M059J (cell line): ENCODE measurements around the gene CCSER1. TPM values are rescaled to one million over a fixed set of nuclear protein-coding genes. Genes with fewer than 3 reads are reported as not detected.

Experiments used
- DNase-seq: peaks from one replicate; pipeline ENCODE4 v3.0.0-alpha.2; 2012; ENCODE audit warnings: low read depth
- total RNA-seq: library from RNA; depleted of rRNA; stranded (reverse); fragments of >200 nt; shearing (Covaris generic); gene quantifications from 2 replicates; pipeline ENCODE4 v1.2.3, GENCODE V29; 2014

The CCSER1 gene
- total RNA-seq, 1 experiment from 2014 or later: not detected

DNA sequence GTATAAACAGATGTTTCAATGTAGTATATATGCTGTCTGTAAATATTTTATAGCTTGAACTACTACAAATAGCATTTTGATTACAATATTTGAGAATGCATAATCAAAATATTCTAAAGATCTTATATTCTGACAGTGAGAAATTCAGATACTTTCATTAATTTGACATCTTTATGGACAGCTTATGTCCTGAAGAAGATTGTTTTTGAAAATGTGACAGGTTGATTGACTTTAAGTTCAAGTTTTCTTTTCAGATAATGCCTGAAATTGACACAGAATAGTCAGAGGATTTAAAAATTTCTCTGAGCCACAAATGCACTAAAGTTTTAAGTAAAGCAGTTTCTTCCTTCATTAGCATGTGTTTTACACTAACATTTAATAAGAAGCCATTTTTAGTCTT, 799.8 kb downstream of the CCSER1 start:
- no peak for DNase-seq

DNA sequence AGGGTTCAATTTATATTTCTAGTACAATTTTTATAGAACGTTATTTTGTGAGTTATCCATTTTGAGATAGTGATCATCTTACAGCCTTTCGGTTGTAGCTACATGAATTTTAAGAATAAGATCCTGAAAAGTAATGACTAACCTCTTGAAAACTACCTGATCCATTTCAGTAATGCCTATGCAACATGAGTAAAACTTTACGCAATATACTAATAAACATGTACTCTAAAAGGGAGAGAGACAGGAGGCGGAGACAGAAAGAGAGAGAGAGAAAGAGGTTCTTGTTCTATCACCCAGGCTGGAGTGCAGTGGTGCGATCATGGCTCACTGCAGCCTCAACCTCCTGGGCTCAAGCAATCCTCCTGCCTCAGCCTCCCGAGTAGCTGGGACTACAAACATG, 816.1 kb downstream of the CCSER1 start:
- no peak for DNase-seq

DNA sequence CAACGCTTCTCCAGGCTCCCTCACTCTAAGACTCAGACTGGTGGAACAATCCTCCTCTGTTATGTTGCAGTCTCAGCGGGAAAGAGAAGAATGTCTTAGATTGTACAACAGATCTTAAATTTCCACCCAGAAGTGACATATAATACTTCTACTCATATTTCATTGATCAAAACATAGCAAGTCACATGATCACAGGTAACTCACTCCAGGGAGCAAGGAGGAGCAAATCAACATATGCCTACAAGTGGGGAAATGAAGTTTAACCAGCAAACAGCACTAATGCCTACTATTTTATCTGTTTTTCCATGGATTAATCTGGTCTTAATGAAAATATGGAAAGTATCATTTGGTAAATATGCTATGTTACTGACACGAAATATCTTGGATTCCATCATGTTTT, 819.8 kb downstream of the CCSER1 start:
- no peak for DNase-seq

DNA sequence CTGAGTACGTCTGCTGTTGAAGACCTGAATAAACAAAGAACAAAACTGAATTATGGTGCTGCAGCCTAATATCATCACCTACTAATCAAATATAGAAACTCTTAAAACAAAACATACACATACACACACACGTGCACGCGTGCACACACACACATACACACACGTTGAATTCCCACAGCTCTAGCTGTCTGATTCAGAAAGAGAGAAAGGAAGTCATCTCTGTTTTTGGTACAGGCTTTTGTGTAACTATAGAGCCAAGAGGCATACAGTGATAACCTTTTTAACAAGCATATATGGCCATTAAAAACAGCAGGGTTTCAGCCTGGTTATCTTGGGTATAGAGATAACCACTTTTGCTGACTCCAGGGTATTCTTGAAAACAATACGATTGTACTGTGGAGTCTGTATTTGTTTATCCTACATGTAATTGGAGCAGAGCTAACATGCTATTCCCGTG, 823.2 kb downstream of the CCSER1 start:
- no peak for DNase-seq

DNA sequence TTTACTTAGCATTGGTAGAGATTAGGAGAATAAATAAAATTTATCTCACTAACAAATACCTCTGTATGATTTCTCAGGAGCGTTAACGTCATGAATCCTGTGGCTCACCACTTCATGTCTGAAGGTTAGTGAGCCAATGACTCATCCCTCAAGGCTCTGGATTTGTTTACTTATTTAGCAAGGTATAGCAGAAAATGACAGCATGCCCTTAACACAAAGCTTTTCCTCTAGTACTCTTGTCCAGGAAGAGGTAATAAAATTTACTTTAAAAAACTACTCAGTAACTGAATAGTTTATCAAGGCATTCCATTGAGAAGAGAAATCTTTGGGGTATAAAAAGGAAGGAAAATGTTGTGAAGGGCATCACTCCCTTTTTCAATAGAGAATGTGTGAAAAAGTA, 823.8 kb downstream of the CCSER1 start:
- DNase-seq: peak; percentile 76

DNA sequence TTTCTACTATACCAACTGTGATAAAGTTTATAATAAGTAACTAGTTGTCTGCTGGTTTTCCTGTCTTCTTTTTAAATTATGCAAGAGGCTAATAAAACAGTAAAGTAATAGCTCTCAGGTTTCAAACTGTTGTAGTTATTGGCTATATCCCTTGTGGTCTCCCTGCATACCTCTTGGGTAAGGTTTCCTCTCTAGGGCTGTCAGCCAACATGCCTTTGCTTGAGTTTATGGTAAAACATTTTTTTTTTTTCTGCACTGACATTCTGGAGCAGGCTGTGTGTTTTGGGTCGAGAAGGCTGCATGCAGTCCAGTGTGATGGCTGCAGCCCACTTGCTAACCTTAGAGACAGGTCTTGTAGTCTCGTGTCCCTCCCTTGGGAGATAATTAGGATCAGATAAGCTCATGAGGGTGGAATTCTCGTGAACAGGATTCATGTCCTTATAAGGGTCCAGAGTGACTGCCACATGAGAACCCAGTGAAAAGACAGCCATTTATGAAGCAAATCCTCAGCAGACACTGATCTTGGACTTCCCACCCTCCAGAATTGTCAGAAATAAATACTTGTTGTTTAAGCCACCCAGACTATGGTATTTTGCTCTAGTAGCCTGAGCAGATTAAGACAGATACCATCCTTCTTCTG, 831.2 kb downstream of the CCSER1 start:
- DNase-seq: peak; percentile 81

DNA sequence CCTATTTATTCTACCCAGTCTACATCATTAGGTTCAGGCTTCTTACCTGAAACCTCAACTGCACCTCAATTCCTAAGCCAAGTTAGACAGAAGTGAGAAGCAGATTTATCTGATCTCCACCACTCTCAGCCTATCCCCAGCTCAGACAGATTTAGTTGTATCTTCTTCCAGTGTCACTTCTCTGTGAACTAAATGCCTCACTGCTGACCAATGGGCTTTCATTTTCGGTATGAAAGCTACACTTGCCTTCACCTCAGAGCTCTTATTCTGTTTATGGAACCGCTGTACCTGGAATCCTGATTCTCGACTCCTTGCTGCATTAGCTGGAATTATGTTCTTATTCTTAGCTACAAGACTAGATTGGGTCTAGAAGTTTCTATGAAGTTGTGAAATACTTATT, 833.2 kb downstream of the CCSER1 start:
- no peak for DNase-seq

DNA sequence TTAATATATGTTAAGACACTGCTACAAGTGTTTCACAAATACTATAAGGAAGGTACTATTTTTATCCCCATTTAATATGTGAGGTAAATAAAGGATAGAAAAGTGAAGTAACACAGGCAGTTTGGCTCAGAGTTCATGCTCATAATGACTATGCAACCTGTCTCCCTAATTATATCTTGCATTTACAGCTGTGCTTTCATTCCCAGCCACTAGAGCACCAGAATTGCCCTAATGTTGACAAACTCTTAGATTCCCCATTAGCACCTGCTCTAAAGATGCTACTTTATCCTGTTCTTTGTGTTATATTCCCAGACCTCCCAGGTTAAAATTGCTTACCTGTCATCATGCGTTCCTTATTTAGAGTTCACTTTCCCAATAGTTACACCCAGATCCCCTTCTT, 833.6 kb downstream of the CCSER1 start:
- DNase-seq: no peak

DNA sequence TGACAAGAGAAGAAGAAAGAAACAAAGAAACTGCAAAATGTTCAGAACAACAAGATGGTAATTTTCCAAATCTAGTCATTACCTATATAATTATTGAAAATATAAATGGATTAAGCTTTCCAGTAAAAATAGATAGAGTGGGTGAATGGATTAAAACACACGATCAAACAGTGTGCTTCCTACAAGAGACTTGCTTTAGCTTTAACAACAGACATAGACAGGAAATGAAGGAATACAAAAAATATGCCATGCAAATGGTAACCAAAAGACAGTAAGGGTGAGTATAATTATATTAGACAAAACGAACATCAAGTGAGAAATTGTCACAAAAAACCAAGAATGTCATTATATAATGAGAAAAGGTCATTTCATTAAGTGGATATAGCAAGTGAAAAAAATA, 842.8 kb downstream of the CCSER1 start:
- no peak for DNase-seq

DNA sequence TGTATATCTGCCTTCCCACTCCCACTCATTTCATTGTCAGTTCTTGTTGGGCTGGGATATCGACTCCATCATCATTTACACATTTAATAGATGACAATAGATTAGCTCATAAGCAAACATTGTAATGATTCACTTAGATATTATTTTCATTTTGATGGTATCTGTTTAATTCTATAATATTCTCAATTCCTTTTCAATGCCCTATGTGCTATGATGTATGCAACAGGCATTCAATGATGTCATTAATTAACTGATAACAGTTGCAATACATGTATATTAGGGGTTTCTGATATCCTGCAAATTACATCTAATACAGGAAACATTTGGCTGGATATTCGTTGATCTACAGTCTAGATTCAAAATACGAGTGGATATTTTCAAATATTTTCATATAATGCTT, 850.5 kb downstream of the CCSER1 start:
- no peak for DNase-seq

DNA sequence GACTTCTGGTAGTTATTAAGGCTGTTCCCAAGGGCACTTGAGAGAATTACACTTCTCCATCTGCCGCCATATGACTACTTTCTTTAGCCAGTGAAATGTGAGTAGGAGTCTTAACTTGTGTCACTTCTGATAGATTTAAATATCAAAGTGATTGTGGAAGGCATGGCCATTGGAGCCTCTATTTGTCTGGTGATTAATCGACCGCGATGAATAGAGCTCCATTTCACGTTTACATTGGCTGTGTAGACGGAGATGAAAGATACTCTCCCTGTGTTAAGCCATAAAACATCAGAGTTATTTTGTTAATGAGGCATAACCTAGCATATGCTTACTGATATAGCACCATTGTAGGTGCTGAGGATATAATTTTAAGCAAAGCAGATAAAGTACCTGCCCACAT, 852.4 kb downstream of the CCSER1 start:
- no peak for DNase-seq

DNA sequence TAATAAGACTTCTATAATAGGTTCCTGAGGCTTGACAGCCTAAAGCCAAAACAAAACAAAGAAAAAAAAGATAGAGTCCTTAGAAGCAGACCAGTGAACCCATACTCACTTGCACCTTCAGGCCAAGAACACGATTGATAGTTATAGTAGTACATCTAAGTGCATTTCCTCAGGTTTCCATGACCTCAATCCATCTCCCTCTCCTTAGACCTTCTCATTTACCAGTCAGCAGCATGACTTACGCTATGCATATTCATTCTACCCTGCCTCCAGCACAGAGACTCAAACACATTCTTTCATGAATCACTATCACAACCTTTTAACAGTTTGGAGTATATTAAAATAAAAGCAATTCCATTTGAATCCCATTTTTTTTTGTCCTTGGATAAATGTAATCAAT, 855.6 kb downstream of the CCSER1 start:
- DNase-seq: no peak

DNA sequence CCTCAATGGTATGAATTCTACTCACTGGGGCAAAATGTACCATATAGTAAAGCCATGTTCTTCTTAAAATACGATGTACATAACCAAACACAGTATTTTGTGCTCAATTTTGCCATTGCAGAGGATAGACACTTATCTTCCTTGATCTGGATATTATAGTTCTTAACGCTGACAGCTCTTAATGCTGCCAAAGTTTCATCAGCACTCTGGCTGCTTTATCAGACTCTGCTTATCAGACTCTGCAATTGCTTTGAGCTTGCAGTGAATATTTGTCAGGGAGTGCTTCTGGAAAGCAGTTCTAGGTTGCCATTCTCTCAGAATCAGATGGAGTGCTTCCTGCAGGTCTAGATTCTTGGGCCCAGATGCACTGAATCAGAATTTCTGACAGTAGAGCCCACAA, 863.1 kb downstream of the CCSER1 start:
- DNase-seq: no peak

DNA sequence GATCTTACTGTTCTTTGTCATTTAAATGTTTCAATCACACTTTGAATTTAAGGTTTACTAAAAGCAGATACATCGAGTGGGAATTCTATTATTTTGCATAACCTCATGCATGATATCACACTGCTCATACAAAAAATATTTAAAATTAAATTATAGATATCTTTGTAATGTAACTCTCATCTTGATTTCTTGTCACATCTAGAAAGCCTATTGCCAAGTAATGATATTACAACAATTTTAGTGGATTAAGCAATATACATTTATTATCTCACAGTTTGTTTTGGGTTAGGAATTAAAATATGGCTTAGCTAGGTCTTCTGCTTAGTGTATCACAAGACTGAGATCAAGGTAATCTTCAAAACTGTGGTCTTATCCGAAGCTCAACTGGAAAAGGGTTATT, 865.0 kb downstream of the CCSER1 start:
- no peak for DNase-seq

DNA sequence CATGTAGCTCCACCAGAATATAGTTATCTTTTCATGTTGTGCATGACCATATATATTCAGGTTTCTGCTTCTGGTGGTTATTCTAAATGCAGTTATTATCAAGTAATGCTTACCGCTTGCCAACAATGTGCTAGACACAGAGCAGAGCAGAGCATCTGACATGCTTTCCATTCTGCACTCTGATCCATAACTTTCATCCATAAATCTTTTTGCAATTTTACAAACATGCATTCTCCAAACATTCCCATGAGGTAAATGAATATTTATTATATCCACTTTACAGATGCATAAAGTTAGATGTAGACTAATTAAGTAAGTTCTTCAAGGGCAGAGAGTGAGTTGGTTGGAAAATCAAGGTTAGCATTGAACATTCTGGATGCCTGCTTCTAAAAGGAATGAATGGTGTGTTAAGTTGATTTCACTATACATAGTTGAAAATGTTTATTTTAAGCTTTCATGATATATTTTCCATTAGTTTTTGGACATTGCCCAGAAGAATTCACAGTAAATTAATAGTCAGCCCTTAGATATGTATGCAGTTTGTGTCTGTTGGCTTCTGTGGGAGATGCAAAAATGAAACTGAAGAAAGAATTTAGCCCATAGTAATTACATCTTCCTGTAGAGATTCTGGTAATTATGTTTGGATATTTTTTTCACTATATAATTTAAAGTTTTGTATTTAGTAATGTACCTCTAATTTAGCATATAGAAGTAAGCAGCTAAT, 867.8 kb downstream of the CCSER1 start:
- DNase-seq: no peak

DNA sequence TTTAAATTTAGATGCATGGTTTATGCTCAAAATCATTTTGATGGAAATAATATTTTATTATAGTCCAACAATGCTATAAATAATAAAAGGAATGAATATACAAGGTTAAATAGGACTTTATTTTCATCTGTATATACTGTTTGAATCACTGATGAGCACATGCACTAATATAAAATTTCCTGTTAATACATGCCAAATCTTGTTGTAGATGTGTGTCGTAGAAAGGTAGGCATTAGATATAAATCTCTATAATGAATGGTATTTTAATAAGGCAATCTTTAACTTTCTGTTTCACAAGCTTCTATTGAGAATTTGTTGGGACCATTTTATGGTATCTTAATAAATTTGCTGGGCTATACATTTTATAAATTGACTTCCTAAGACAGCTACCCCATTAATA, 868.8 kb downstream of the CCSER1 start:
- no peak for DNase-seq

DNA sequence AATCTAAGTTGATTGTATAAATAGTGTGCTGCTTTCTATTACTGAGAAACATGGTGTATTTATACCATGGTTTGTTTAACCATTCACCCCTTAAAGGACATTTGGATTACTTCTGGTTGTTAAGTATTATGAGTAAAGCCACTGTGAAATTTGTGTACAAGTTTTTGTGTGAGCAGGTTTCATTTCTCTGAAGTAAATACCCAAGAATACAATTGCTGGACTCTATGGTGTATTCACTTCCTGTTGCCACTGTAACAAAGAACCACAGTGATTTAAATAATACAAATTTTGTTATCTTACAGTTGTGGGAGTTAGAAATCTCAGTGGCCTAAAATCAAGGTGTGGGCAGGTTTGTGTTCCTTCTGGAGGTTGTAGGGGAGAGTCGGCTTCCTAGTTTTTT, 869.6 kb downstream of the CCSER1 start:
- DNase-seq: no peak

DNA sequence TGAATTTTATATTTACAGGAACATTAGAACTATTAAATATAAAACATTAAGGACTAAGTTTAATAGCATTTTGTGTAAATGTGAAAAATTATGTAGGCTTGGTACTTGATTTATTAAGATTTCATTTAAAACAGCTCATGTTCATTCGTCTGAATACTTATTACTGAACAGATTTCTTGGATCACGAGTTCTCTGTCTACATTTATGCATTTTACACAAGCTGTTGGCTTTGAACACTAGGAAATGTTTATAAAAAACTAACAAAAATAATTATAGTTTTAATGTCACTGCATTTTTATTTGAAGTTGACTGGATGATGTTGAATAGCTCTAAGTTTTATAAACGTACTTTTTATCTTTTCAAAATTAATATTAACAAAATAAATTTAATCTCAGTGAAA, 888.7 kb downstream of the CCSER1 start:
- DNase-seq: no peak

DNA sequence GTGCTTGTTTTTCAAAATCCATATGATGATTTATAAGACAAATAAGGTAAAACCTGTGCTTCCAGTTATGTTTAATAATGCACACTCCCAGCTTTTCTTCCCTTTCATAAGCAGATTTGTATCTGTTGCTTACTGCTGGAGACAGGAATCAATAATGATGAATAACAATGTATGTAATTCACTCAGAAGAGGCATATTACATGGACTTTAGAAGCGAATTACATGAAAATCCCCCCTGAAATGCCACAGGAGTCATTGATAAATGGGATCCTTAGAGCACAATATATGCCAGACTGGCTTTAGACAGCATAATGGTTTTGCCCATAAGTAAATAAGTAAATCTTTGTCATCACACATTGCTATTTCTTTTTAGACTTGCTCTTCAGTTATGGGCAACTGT, 892.3 kb downstream of the CCSER1 start:
- DNase-seq: no peak

DNA sequence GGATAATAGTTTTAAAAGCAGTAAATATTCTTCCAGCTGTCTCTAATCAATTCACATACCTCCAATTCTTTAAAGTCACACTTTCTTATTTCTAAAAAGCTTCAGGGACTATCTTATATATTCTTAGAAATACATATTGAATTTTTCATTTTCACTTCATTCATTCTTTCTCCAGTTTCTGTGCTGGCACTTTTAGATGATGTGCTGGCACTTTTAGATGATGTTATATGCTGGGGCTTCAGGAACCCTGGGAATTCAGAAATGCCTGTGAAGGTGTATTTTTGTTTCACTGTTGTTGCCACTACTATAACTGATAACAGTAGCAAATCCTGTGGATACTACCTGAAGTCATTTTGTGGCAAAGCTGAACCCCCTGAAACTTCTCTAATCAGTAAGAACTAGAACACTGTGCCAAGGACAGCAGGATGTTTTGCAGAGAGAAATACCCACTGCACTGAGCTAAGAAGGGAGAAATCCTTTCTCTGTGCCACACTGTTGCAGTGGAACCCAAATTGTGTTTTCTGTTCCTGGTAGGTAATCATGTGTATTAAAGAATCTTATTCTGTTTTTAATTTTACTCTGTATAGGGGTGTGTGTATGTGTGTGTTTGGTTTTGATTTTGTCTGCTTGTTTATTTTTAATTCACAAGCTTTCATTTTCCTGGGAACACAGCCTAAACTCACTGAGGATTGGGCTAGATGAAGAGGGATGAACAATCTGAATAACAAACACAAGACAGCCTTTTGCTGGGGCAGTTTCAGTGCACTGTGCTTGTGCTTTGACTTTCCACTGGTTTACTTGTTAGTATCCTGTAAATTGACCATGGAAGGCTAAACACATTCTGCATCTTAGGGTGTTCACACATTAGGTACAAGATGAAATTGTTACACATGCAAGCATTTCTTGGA, 898.3 kb downstream of the CCSER1 start:
- no peak for DNase-seq

DNA sequence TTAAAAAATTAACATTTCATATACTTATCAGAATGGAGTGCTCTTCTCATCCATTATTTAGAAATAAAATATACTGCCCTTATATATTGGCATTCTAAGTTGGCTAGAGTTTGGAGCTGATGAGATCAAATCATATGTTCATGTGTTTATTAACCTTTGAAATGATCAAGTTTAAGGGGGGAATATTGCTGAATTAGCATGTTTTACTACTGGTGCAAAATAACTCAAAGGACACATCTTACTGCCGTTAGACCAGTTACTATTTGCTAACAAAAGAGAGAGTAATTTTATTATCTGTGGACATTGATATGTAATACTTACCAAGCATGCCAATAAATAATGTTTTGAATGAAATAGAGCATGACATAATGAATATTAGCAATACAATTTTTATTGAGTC, 901.0 kb downstream of the CCSER1 start:
- DNase-seq: no peak

DNA sequence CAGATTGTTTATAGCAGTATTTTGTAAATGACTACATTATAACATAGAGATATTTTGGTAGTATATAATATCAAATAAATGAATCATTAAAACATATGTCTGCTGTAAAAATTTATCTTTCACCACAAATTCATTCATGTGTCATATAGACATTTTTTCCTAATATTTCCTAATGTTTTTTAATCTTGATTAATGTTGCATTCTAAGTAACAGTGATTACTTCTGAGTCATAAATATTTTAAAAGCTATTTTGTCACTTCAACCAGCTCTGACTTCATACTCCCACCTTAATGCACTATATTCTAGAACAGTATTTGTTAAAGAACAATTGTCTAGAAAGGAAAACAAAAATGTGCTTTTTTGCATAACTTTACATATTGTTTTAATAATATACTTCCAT, 904.6 kb downstream of the CCSER1 start:
- no peak for DNase-seq
